ENCODE measurements around the gene HOXA1.

The HOXA1 gene

DNA sequence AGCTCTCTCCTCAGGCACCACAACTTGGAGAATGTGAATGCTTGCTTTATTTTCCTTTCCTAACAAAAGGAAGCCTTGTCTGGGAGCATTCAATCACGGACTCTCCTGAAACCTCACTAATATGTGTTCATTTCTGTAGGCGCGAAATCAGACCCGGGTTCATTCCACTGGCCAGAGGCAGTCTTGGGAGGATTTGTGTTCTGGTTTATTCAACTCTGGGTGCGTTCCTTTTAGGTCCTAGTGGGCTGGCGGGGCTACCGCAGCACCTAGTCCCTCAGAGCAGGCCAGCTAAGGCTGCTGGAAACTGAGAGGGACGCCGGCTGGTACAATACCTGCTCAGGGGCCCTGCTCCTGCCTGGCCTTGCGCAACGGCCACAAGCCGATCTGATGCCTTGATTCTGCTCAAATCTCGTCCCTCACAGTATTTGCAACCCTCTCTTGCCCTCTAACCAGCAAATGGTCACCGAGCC, 27.2 kb upstream of the HOXA1 start:
- CTCF ChIA-PET: interaction anchor here (0.6 kb wide), 1 partner anchor 43 kb away, joined by 3 read pairs; no protein-coding TSS in a partner anchor
- POLR2A ChIA-PET (ENCODE audit: low non-redundant PET): no interaction called here
- no peak overlapping the region for H3K27ac ChIP-seq
- no peak for DNase-seq (ENCODE audit: low spot score)
- TF ChIP-seq CTCF (conservative IDR thresholded peaks at IDR 0.05; ENCODE audit: low read depth): no peak

- CTCF ChIA-PET: interaction anchor here (0.7 kb wide), 1 partner anchor 197 kb away, joined by 3 read pairs; no protein-coding TSS in a partner anchor
Measured at GRCh38 chr7:27122077-27122910, 26.5 kb upstream of the HOXA1 start.

DNA sequence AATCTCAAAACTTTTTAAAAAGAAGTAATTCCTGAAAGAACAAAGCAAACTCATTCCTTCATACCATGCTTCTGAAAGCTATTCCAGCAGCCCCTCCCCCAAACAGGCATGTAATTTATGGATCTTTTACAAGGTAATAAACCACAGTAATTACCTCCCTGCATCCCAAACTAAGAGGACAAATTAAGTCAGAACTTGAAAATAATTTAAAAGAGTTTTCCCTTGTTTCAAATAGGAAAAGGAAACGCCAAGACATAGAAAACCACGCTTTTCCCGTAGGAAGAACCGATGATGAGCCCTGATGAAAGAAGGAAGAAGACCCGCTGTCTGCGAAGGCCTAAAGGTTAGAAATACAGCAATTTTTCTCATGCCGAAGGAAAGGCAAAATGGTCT, 25.9 kb upstream of the HOXA1 start:
- CTCF ChIA-PET: no interaction called here
- no peak for DNase-seq (ENCODE audit: low spot score)
- TF ChIP-seq CTCF (conservative IDR thresholded peaks at IDR 0.05; ENCODE audit: low read depth): no peak
- H3K27ac ChIP-seq: no peak overlapping the region
- POLR2A ChIA-PET (ENCODE audit: low non-redundant PET): no interaction called here

More at GRCh38 chr7:27122077-27122910, 26.5 kb upstream of the HOXA1 start:
- no peak for TF ChIP-seq CTCF (conservative IDR thresholded peaks at IDR 0.05; ENCODE audit: low read depth)
- POLR2A ChIA-PET (ENCODE audit: low non-redundant PET): no interaction called here
- no peak overlapping the region for H3K27ac ChIP-seq
- DNase-seq (ENCODE audit: low spot score): no peak

DNA sequence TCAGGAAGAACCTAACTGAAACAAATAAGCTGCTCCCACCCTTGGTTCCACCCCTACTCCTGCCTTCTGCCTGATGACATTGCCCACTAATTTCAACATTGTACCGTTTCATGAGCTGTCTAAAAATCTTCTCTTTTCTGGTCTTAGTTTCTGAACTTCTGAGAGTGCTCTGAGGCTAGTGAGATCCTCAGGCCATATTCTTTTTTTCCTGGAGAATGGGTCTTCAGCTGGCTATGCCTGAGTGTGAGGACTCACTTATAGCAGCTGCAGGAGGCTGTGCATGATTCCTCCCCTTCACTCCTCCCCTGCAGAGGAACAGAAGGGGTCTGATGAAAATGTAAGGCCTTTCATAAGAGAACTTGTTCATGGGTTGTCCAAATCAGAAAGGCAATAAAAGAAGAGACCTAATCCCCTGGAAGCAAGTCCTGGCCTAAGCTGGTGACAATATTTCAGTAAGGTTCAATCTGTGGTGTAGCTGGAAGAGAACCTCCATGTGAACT, 23.7 kb upstream of the HOXA1 start:
- POLR2A ChIA-PET (ENCODE audit: low non-redundant PET): no interaction called here

DNA sequence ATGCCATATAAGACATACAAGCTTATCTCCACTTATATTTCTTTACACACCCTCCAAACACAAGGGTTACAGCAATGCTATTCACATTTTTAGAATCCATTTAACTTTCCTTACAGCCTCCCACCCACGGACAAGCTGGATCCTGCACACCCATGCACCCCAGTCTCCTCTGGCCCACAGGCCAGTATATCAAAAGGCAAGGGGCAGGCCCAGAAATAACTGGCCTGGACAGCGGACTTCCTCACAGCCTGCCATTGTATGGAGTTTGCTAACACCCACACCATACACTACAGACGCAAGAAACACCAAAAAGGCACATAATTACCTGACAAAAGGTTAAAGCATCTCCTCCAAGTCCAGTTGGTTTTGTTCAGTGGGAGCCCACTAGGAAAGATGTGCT, 22.8 kb upstream of the HOXA1 start:
- DNase-seq (ENCODE audit: low spot score): no peak
- CTCF ChIA-PET: interaction anchor here (0.9 kb wide), 1 partner anchor 19 kb away, joined by 4 read pairs; no protein-coding TSS in a partner anchor
- no peak for TF ChIP-seq CTCF (conservative IDR thresholded peaks at IDR 0.05; ENCODE audit: low read depth)
- H3K27ac ChIP-seq: no peak overlapping the region
- POLR2A ChIA-PET (ENCODE audit: low non-redundant PET): no interaction called here

More for the DNA sequence above, 23.7 kb upstream of the HOXA1 start:
- TF ChIP-seq CTCF (conservative IDR thresholded peaks at IDR 0.05; ENCODE audit: low read depth): no peak
- CTCF ChIA-PET: interaction anchor here (0.6 kb wide), 1 partner anchor 270 kb away, joined by 3 read pairs; no protein-coding TSS in a partner anchor
- no peak overlapping the region for H3K27ac ChIP-seq
- DNase-seq (ENCODE audit: low spot score): no peak

DNA sequence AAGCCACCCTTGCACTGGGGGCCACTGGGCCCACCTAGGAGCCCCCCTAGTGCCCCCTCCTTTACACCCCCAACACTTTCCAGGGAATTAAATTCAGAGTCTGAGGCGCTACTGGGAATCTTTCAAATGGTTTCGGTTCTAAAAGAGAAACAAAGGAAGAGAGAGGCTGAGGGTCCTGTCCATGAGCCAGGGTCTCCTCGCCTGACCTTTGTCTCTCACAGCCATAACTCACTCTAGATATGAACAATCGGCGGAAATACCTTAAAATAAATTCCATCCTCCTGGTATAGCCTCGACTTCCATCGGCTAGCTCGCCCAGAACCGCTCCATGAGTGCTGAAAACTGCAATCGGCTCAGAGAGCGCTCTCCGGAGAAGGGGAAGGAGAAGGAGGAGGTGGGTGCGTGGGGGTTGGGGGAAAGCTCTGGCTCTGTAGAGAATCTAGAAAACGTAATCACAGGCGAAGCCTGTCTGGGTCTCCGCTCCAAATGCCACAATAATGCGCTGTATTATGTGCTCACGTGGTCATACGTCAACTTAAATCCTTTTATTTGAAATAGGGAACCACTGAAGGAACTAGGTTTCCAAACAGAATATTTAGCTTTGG, 22.2 kb upstream of the HOXA1 start:
- H3K27ac ChIP-seq: no peak overlapping the region
- no peak for TF ChIP-seq CTCF (conservative IDR thresholded peaks at IDR 0.05; ENCODE audit: low read depth)
- CTCF ChIA-PET: interaction anchor here (0.6 to 0.9 kb wide), 2 partner anchors 20 to 66 kb away, joined by 3 to 4 read pairs; no protein-coding TSS in a partner anchor
- POLR2A ChIA-PET (ENCODE audit: low non-redundant PET): no interaction called here
- no peak for DNase-seq (ENCODE audit: low spot score)

Data from RWPE1 (cell line).